Measurements from ENCODE around the gene CREB5.

Gene CREB5

DNA sequence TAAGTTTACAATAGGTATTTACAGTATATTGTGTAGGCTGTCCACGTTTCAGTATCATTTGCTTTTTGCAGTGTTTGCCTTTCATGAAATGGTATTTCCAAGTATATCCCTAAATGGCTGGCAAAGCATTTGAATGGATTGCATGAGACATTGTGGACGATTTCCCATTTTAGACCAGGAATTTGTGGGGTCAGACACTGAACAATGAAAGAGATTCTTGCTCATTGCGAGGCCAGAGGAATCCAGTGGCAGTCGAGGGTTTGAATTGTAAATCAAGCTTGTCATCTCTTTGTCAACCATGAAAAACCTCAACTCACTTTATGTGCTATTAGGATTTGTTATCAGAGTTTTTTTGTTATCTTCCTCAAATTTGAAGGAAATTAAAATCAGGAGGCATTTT, 70.8 kb downstream of the CREB5 start:
- peaks cover 11 to 39% of the 10 kb centered on the region in 2 donors for H3K4me1 Mint-ChIP-seq
- H3K27ac Mint-ChIP-seq: no peak overlapping the region
- H3K4me3 Mint-ChIP-seq: no peak overlapping the region
- H3K9me3 Mint-ChIP-seq: no peaks in the 10 kb centered on the region
- DNase-seq: no peak
- ATAC-seq (replicated peaks): no peak
- H3K36me3 Mint-ChIP-seq: no peaks in the 10 kb centered on the region
- no peaks in the 10 kb centered on the region for H3K27me3 Mint-ChIP-seq

DNA sequence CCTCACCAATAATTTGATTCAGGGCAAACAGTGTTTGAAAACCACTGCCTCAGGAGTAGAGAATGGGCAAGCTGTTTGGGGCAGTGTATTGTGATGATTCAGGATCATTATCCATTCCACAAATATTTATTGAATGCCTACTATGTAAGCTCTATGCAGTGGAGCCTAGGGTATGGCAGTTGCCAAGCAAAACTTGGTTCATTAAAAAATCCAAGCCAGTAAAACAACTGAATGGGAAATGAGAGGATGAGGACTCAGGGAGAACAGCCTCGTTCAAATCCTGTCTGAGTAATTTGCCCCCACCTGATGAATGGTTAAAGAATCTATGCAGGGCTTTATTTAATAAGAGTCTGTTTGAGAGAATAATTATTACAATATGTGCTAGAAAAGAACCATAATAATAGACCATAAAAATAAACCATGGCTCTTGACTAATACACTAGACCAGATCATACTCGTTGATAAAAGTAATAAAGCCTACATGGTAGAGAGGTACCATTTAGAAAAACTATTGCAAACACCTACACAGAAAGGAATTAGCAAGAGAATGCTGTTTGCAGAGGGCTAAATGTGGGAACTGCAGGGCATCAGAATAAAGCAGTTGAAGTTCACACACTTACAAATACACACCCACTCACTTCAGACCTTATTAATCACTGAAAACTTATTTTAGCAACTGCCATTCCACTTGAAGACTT, 71.7 kb downstream of the CREB5 start:
- Mint-ChIP-seq H3K9me3 (peaks cover 0 to 2% of the 10 kb centered on the region in 2 donors), H3K4me3 (no peak overlapping the region), H3K27me3 (peaks cover 0 to 3% of the 10 kb centered on the region in 2 donors), H3K27ac (no peak overlapping the region), H3K36me3 (no peaks in the 10 kb centered on the region), H3K4me1 (peaks cover 11 to 39% of the 10 kb centered on the region in 2 donors)
- DNase-seq (no peak), ATAC-seq (replicated peaks) (no peak)

DNA sequence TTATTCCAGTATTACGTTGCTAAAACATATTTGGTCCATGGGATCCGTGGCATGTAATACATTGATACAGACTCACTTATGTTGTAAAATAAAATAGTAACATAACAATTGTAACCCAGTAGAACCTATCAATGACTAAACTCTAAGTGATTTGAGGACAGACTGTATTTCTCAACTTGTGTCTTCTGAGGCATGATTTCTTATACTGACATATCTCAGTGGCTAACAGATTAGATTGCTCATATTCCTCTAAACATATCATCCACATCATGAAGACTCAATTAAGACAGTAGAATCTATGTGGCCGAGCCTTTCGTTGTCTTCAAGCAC, 72.3 kb downstream of the CREB5 start:
- peaks cover 0 to 3% of the 10 kb centered on the region in 2 donors for H3K27me3 Mint-ChIP-seq
- H3K4me1 Mint-ChIP-seq: peaks cover 8 to 34% of the 10 kb centered on the region in 2 donors
- no peaks in the 10 kb centered on the region for H3K36me3 Mint-ChIP-seq
- H3K4me3 Mint-ChIP-seq: no peak overlapping the region
- H3K27ac Mint-ChIP-seq: no peak overlapping the region
- H3K9me3 Mint-ChIP-seq: peaks cover 0 to 2% of the 10 kb centered on the region in 2 donors
- ATAC-seq (replicated peaks) (no peak), DNase-seq (no peak)

DNA sequence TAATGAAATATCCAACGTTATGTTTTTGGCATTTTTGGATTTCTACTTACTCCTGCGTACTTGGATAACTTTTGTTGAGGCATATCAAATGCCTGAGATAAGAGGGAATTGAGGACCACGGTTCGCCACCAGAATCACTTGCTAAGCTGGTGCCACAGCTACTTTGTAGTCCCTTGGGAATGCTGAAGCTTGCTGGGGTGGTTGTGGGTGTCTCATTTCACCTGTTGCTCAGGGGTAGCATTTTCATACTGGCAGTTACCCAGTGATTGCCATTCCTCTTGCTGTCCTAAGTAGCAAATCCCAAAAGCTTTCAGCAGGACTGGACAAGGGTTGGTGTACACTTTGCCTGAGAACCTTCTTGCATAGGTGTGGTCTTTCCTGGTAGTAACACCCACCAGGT, 75.2 kb downstream of the CREB5 start:
- DNase-seq (no peak), ATAC-seq (replicated peaks) (no peak)
- no peak overlapping the region for H3K4me3 Mint-ChIP-seq
- H3K27me3 Mint-ChIP-seq: peaks cover 10 to 13% of the 10 kb centered on the region in 2 donors
- no peak overlapping the region for H3K27ac Mint-ChIP-seq
- peaks cover 0 to 2% of the 10 kb centered on the region in 2 donors for H3K9me3 Mint-ChIP-seq
- peaks cover 5 to 15% of the 10 kb centered on the region in 2 donors for H3K4me1 Mint-ChIP-seq
- no peaks in the 10 kb centered on the region for H3K36me3 Mint-ChIP-seq

DNA sequence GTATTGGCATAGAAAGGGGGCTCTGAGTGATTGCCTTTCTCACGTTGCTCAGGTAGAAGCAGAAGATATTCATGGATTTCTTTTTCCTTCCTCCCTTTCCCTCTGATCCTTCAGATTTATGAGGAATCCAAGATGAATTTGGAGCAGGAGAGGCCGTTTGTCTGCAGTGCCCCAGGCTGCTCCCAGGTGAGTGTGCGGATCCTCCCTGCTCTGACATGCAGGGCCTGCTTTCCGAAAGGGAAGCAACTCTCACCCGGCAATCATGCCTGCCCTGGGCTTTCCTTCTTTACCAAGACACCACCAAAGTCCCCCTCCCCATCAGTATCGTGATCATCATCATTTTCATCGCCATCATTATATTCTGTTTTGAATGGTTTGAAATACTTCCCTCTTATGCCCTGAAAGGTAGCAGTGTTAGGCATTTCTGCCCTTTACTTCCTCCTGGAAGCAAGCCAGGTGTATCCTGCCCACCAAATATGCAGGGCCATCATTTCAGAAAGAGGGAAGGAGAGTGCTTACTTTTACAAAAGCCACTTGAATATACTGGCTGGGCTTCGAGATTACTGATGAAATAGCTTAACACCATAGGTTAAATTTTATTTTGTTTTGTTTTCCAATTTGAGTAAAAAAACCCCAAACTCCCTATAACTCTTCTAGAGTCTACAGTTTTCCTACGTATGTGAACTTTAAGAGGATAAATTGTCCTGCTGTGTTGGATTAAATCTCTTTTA, 75.9 kb downstream of the CREB5 start:
- Mint-ChIP-seq H3K9me3 (peaks cover 0 to 2% of the 10 kb centered on the region in 2 donors), H3K27me3 (peaks cover 10 to 13% of the 10 kb centered on the region in 2 donors), H3K4me1 (peaks cover 4 to 7% of the 10 kb centered on the region in 2 donors), H3K36me3 (no peaks in the 10 kb centered on the region), H3K4me3 (no peak overlapping the region), H3K27ac (no peak overlapping the region)
- DNase-seq: no peak
- no peak for ATAC-seq (replicated peaks)

DNA sequence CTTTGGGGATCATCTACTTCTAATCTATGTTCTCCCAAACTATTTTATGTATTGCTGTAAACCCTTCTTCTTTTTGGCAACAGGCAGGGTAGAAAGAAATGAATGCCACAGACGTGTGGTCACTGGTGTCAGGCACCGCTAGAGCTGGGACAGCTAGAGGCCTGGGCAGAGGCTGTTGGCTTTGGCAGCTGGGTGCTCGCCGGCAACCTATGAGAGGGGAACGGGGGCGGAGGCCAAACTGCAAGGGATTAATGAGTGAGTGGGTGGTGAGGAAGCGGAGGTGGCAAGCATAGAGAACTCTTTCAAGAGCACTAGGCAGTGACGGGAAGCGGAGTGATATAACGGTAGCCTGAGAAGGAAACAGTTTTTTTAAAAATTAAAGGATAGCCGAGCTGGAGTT, 78.5 kb downstream of the CREB5 start:
- H3K27ac Mint-ChIP-seq: no peak overlapping the region
- DNase-seq: no peak
- no peak for ATAC-seq (replicated peaks)
- H3K36me3 Mint-ChIP-seq: no peaks in the 10 kb centered on the region
- H3K4me3 Mint-ChIP-seq: no peak overlapping the region
- H3K9me3 Mint-ChIP-seq: peaks cover 0 to 2% of the 10 kb centered on the region in 2 donors
- peaks cover 10 to 13% of the 10 kb centered on the region in 2 donors for H3K27me3 Mint-ChIP-seq
- peaks cover 4 to 7% of the 10 kb centered on the region in 2 donors for H3K4me1 Mint-ChIP-seq

DNA sequence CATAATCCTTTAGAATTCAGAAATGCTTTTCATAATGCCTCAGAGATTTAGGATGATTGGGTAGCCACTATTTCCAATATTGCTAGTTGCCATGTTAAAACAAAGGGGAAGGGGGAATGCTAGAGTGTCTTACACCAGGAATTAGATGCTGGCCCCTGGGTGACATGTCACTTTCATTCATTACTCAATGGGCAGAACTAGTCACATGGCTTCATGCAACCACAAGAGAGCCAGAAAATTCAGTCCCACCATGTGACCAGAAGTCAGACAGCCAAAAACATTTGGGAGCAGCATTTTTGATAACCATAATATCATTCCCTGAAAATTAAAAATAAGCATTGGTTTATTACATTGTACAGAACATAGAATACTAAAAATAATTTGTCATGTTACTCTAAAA, 81.2 kb downstream of the CREB5 start:
- Mint-ChIP-seq H3K27me3 (peaks cover 10 to 13% of the 10 kb centered on the region in 2 donors), H3K27ac (no peak overlapping the region), H3K9me3 (peaks cover 0 to 2% of the 10 kb centered on the region in 2 donors), H3K4me3 (no peak overlapping the region), H3K4me1 (peaks cover 0 to under 1% of the 10 kb centered on the region in 2 donors), H3K36me3 (no peaks in the 10 kb centered on the region)
- ATAC-seq (replicated peaks): no peak
- DNase-seq: no peak

DNA sequence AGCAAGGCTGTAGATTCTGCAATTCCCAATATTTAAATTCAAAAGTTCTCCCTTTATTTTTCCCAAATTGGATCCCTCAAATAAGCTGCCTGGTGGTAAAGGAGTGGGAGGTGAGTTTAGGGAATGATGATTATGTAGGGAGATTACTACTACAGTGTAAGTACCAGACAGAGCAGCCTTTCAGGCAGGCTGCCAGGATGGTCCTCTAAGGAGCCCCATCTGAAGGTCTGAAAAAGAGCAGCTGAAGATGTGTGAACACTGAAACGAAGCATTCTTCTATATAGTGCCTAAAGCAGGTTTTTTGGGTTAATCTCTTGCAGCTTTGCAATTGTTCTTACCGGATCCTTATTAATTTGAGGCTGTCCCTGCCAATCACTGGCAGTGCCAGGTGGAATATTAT, 84.7 kb downstream of the CREB5 start:
- Mint-ChIP-seq H3K9me3 (no peaks in the 10 kb centered on the region), H3K36me3 (no peaks in the 10 kb centered on the region), H3K27me3 (no peaks in the 10 kb centered on the region), H3K4me3 (no peak overlapping the region), H3K4me1 (no peaks in the 10 kb centered on the region), H3K27ac (no peak overlapping the region)
- no peak for ATAC-seq (replicated peaks)
- no peak for DNase-seq

DNA sequence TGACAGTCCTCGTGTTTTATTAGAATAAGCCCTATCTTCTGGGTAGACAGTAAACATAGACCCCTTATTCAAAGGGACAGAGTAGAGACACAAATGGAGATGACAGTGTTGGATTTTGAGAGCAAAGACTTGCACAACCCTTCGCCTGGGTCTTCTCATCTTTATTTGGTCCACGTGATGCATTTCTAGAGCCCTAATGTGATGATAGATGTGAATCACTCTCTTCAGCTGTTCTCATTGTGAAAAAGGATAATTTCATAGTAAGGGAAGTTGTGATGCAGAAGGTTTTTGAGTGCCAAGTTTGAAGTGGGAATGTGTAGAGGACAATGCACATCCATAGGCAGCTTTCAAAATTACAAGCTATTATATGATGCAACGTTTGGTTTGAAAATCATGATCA, 86.3 kb downstream of the CREB5 start:
- H3K27ac Mint-ChIP-seq: no peak overlapping the region
- H3K36me3 Mint-ChIP-seq: no peaks in the 10 kb centered on the region
- DNase-seq: no peak
- H3K27me3 Mint-ChIP-seq: no peaks in the 10 kb centered on the region
- ATAC-seq (replicated peaks): no peak
- H3K4me3 Mint-ChIP-seq: no peak overlapping the region
- H3K4me1 Mint-ChIP-seq: no peaks in the 10 kb centered on the region
- no peaks in the 10 kb centered on the region for H3K9me3 Mint-ChIP-seq

DNA sequence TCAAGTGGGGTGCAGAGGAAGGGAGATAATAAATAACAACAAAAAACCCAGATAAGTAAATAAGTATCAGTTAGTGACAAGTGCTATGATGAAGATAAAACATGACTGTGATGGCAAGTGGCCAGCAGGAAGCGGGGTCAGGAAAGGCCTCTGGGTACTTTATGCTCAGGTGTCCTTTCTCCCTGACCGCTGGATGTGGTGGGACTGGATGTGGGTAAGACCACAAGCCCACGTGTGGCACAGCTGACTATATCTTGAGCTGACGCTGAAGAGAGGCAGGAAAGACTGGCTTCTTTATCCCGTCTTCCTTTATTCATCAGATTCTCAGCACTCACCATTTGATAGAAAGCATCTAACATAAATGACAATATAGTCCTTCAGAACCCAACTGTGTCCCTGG, 87.8 kb downstream of the CREB5 start:
- no peak for DNase-seq

DNA sequence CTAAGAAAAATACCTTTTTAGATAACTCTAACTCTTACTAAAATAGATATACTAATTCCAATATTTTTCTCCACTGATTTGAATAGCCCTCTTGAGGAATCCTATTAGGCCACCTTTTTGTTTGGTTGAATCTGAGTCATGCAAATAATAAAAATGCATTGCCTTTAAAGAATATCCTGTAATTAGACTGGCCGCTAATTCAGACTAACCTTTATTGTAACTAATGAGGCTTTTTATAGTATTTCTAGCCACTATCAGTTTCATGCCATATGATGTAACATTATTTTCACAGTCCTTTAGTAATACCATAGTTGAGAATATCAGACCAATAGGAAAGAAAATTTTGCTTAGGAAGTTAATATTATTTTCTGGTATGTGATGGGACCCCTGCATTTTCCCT, 90.1 kb downstream of the CREB5 start:
- H3K27ac Mint-ChIP-seq: no peak overlapping the region
- ATAC-seq (replicated peaks) (no peak), DNase-seq (no peak)
- no peak overlapping the region for H3K4me3 Mint-ChIP-seq
- no peaks in the 10 kb centered on the region for H3K36me3 Mint-ChIP-seq
- peaks cover 0 to 4% of the 10 kb centered on the region in 2 donors for H3K27me3 Mint-ChIP-seq
- no peaks in the 10 kb centered on the region for H3K9me3 Mint-ChIP-seq
- H3K4me1 Mint-ChIP-seq: peaks cover 2 to 11% of the 10 kb centered on the region in 2 donors

More for the DNA sequence above, 87.8 kb downstream of the CREB5 start:
- ATAC-seq (replicated peaks): no peak
- H3K4me3 Mint-ChIP-seq: no peak overlapping the region
- no peaks in the 10 kb centered on the region for H3K9me3 Mint-ChIP-seq
- no peaks in the 10 kb centered on the region for H3K36me3 Mint-ChIP-seq
- peaks cover 2 to 8% of the 10 kb centered on the region in 2 donors for H3K4me1 Mint-ChIP-seq
- H3K27me3 Mint-ChIP-seq: no peaks in the 10 kb centered on the region
- H3K27ac Mint-ChIP-seq: no peak overlapping the region

DNA sequence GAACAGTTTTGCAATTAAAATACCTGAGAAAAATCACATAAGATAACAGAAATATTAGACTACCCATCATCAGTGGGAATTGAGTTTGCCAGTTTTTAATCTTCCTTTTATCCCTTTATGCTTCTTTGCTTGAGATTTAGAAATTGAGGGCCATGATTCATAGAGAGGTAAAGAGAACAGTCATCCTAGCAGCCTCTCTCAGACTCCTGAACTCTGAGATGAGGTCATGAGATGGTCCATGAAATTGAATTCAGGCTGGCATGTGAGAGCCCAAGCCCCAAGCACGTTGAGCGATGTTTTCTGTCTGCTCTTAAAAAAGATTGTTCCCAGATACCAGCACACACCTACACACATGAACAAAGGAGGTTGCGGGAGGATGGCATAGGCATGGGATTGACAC, 91.1 kb downstream of the CREB5 start:
- DNase-seq: no peak
- H3K4me3 Mint-ChIP-seq: no peak overlapping the region
- no peak overlapping the region for H3K27ac Mint-ChIP-seq
- peaks cover 0 to 4% of the 10 kb centered on the region in 2 donors for H3K27me3 Mint-ChIP-seq
- H3K9me3 Mint-ChIP-seq: no peaks in the 10 kb centered on the region
- no peaks in the 10 kb centered on the region for H3K36me3 Mint-ChIP-seq
- ATAC-seq (replicated peaks): no peak
- peaks cover 2 to 11% of the 10 kb centered on the region in 2 donors for H3K4me1 Mint-ChIP-seq

DNA sequence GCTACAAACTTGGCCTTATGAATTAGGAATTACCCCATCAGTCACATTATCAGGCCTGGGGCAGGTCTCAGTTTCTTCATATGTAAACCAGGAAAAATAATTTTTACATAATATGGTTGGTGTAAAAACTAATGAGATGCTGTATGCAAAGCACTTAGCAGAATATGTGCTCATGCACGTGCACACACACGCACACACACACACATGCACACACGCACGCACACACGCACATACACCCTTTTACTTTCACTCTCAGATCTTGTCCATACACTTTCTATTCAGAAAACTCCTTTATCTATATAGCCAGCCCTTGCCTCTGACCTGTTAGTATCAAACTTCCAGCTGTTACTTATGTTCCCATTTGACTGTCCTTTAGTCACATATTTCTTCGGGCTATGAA, 92.7 kb downstream of the CREB5 start:
- ATAC-seq (replicated peaks) (no peak), DNase-seq (no peak)
- H3K27ac Mint-ChIP-seq: no peak overlapping the region
- H3K36me3 Mint-ChIP-seq: no peaks in the 10 kb centered on the region
- no peak overlapping the region for H3K4me3 Mint-ChIP-seq
- H3K9me3 Mint-ChIP-seq: no peaks in the 10 kb centered on the region
- H3K4me1 Mint-ChIP-seq: peaks cover 9 to 21% of the 10 kb centered on the region in 2 donors
- peaks cover 0 to 4% of the 10 kb centered on the region in 2 donors for H3K27me3 Mint-ChIP-seq

DNA sequence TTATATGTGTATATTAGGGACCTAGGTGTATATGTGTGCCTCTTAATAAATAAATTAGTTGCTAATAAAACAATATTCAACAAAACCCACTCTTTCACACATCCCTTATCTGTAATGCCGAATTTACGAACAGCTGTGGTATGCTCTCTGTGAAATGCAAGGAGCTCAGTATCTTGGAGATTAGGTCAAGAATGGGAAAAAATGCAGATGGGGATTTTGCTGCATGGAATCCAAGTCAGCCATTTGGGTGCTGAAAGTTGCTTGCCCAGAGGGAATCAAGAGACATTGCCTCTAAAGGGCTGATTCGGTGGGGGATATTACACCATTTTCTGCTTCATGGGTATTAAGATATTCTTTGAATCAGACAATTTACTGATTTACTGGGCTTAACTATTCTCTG, 93.5 kb downstream of the CREB5 start:
- H3K4me1 Mint-ChIP-seq: peaks cover 12 to 26% of the 10 kb centered on the region in 2 donors
- no peak for ATAC-seq (replicated peaks)
- H3K27ac Mint-ChIP-seq: no peak overlapping the region
- no peak overlapping the region for H3K4me3 Mint-ChIP-seq
- DNase-seq: no peak
- peaks cover 0 to 4% of the 10 kb centered on the region in 2 donors for H3K27me3 Mint-ChIP-seq
- H3K9me3 Mint-ChIP-seq: no peaks in the 10 kb centered on the region
- H3K36me3 Mint-ChIP-seq: no peaks in the 10 kb centered on the region
